IMR-90 (cell line): ENCODE results near the gene CILP. TPM values are rescaled to one million over a fixed set of nuclear protein-coding genes. Genes with fewer than 3 reads are reported as not detected.

Experiments used
- ATAC-seq: fragments of 200-7000 bp; cut with Tn5 transposase; 2 replicates; pipeline ENCODE4 v1.9.1; 2020; ENCODE audit warnings: low read depth, mild to moderate bottlenecking, moderate library complexity
- BruUV-seq: library from RNA; stranded (reverse); fragments of 400-500 nt; replicated peaks from 2 replicates; lab custom pipeline; 2021; lab: Mats Ljungman, UMichigan
- CTCF ChIA-PET: fragments of 300-600 bp; formaldehyde crosslinking; extraction: SDS; loops from one replicate; lab custom pipeline; 2021; ENCODE audit warnings: antibody characterized with exemption; lab: Yijun Ruan, JAX
- POLR2A ChIA-PET: fragments of 300-600 bp; sonication (Branson Sonifier 250); formaldehyde crosslinking; loops from one replicate; lab custom pipeline; 2022; ENCODE audit warnings: antibody characterized with exemption; ENCODE audit not compliant: unreplicated experiment; lab: Charles Lee
- DNase-seq: peaks from one replicate; pipeline ENCODE4 v3.0.0; 2013
- H2AFZ ChIP-seq: replicated peaks from 2 replicates; pipeline ENCODE3; 2013; ENCODE audit warnings: low read length, mild to moderate bottlenecking; ENCODE audit not compliant: poor library complexity
- H2AK5ac ChIP-seq: 2 replicates; pipeline ENCODE4 v1.6.1; 2013; ENCODE audit warnings: low read depth, low read length, inconsistent platforms
- H2AK9ac ChIP-seq: replicated peaks from 2 replicates; pipeline ENCODE3; 2013; ENCODE audit warnings: mild to moderate bottlenecking, low read depth, low read length, moderate library complexity; ENCODE audit not compliant: poor library complexity
- H2BK120ac ChIP-seq: 2 replicates; pipeline ENCODE4 v1.6.1; 2013; ENCODE audit warnings: low read depth, low read length, inconsistent platforms
- H2BK15ac ChIP-seq: 3 replicates; pipeline ENCODE4 v1.6.1; 2013; ENCODE audit warnings: low read depth, low read length, inconsistent platforms
- H2BK20ac ChIP-seq: 2 replicates; pipeline ENCODE4 v1.6.1; 2013; ENCODE audit warnings: low read depth, mild to moderate bottlenecking, inconsistent platforms, low read length, moderate library complexity
- H2BK5ac ChIP-seq: 2 replicates; pipeline ENCODE4 v1.6.1; 2013; ENCODE audit warnings: mild to moderate bottlenecking, low read depth, low read length, inconsistent platforms; ENCODE audit not compliant: poor library complexity, severe bottlenecking
- H3K14ac ChIP-seq: replicated peaks from 2 replicates; pipeline ENCODE4 v1.6.1; 2013; ENCODE audit warnings: low read depth, low read length, inconsistent platforms
- H3K18ac ChIP-seq: 2 replicates; pipeline ENCODE4 v1.6.1; 2013; ENCODE audit warnings: low read depth, low read length, control low read depth
- H3K23ac ChIP-seq: 2 replicates; pipeline ENCODE4 v1.6.1; 2013; ENCODE audit warnings: low read depth, low read length, inconsistent platforms
- H3K27ac ChIP-seq: 2 replicates; pipeline ENCODE4 v1.5.1; 2013; ENCODE audit warnings: mild to moderate bottlenecking, control low read depth, low read length; ENCODE audit not compliant: insufficient read depth
- H3K27me3 ChIP-seq: 2 replicates; pipeline ENCODE4 v1.6.1; 2013; ENCODE audit warnings: low read length; ENCODE audit not compliant: control insufficient read depth, insufficient read depth
- H3K36me3 ChIP-seq: 2 replicates; pipeline ENCODE4 v1.6.1; 2013; ENCODE audit warnings: low read length, mixed read lengths; ENCODE audit not compliant: control insufficient read depth, insufficient read depth
- H3K4ac ChIP-seq: 2 replicates; pipeline ENCODE4 v1.6.1; 2013; ENCODE audit warnings: low read depth, low read length, inconsistent platforms
- H3K4me1 ChIP-seq: 2 replicates; pipeline ENCODE4 v1.6.1; 2013; ENCODE audit warnings: low read length, mixed read lengths; ENCODE audit not compliant: control insufficient read depth, insufficient read depth
- H3K4me2 ChIP-seq: 2 replicates; pipeline ENCODE4 v1.6.1; 2013; ENCODE audit warnings: low read depth, mild to moderate bottlenecking, control low read depth, low read length, moderate library complexity
- H3K4me3 ChIP-seq: 2 replicates; pipeline ENCODE4 v1.5.1; 2013; ENCODE audit warnings: low read depth, mild to moderate bottlenecking, control low read depth, low read length, moderate library complexity; ENCODE audit not compliant: insufficient read depth
- H3K56ac ChIP-seq: 2 replicates; pipeline ENCODE4 v1.6.1; 2013; ENCODE audit warnings: low read length, inconsistent platforms; ENCODE audit not compliant: insufficient read depth; ENCODE audit errors: extremely low read depth
- H3K79me1 ChIP-seq, 2 experiments: 2 replicates each; pipeline ENCODE4 v1.6.1; 2013; ENCODE audit warnings: low read length in 2 of 2, inconsistent platforms in 1 of 2, low read depth in 1 of 2
- H3K9ac ChIP-seq: 2 replicates; pipeline ENCODE4 v1.6.1; 2013; ENCODE audit warnings: low read depth, low read length, control low read depth
- H3K9me1 ChIP-seq: 2 replicates; pipeline ENCODE4 v1.6.1; 2013; ENCODE audit warnings: low read length, inconsistent platforms; ENCODE audit not compliant: insufficient read depth
- H3K9me3 ChIP-seq: 2 replicates; pipeline ENCODE4 v1.6.1; 2013; ENCODE audit warnings: low read length; ENCODE audit not compliant: control insufficient read depth, insufficient read depth
- H4K20me1 ChIP-seq: 2 replicates; pipeline ENCODE4 v1.6.1; 2013; ENCODE audit warnings: low read length, inconsistent platforms; ENCODE audit not compliant: insufficient read depth
- H4K5ac ChIP-seq: 2 replicates; pipeline ENCODE4 v1.6.1; 2013; ENCODE audit warnings: mild to moderate bottlenecking, low read depth, low read length, control low read depth
- H4K8ac ChIP-seq, 2 experiments: 2 replicates each; pipeline ENCODE4 v1.6.1; 2013; ENCODE audit warnings: low read depth in 2 of 2, low read length in 2 of 2, control low read depth in 1 of 2, inconsistent platforms in 1 of 2
- H4K91ac ChIP-seq: 2 replicates; pipeline ENCODE4 v1.6.1; 2013; ENCODE audit warnings: low read depth, low read length, inconsistent platforms; ENCODE audit not compliant: insufficient read depth
- CHD1 ChIP-seq: IDR thresholded peaks from 2 replicates; pipeline ENCODE4 v1.6.1; 2012; ENCODE audit warnings: low read depth, low read length, improper control_type of control experiment
- ELK1 ChIP-seq: fragments of 150-350 bp; IDR thresholded peaks from 2 replicates; pipeline ENCODE4 v1.6.1; 2016; ENCODE audit warnings: low read depth, mild to moderate bottlenecking, low read length, moderate library complexity, borderline replicate concordance
- FOS ChIP-seq: fragments of 150-350 bp; IDR thresholded peaks from 2 replicates; pipeline ENCODE4 v1.6.1; 2016; ENCODE audit warnings: low read depth, low read length
- MAZ ChIP-seq: IDR thresholded peaks from 2 replicates; pipeline ENCODE4 v1.6.1; 2012; ENCODE audit warnings: low read depth, mild to moderate bottlenecking, low read length, improper control_type of control experiment, moderate library complexity, borderline replicate concordance
- POLR2A ChIP-seq: IDR thresholded peaks from 2 replicates; pipeline ENCODE4 v1.6.1; 2012; ENCODE audit warnings: mild to moderate bottlenecking, low read depth, low read length
- RAD21 ChIP-seq: IDR thresholded peaks from 2 replicates; pipeline ENCODE4 v1.6.1; 2012; ENCODE audit warnings: low read length, improper control_type of control experiment
- RFX5 ChIP-seq: IDR thresholded peaks from 2 replicates; pipeline ENCODE4 v1.8.0; 2012; ENCODE audit warnings: low read depth, mild to moderate bottlenecking, low read length, moderate library complexity
- USF2 ChIP-seq: fragments of 150-350 bp; IDR thresholded peaks from 2 replicates; pipeline ENCODE4 v1.6.1; 2017; ENCODE audit warnings: mild to moderate bottlenecking, antibody characterized with exemption, low read length, low read depth
- WGBS, 2 experiments: methylation state at CpG; one replicate each; pipeline versions ENCODE4 v1.1.5 to v1.1.7; 2013; ENCODE audit warnings: missing lambda C conversion rate in 2 of 2; ENCODE audit not compliant: insufficient read length in 1 of 2; ENCODE audit errors: extremely low coverage in 2 of 2; 5-methylcytosine and 5-hydroxymethylcytosine counted together
- dilution Hi-C: fragments of 300-500 bp; cut with HindIII; formaldehyde crosslinking; loops from one replicate; pipeline ENCODE4 v1.14.3; 2018; ENCODE audit warnings: low sequenced_read_pairs; ENCODE audit not compliant: unreplicated experiment
- in situ Hi-C: fragments of 300-500 bp; cut with MboI; formaldehyde crosslinking; loops from 3 replicates; pipeline ENCODE4 v1.14.3; 2019; ENCODE audit warnings: low sequenced_read_pairs, inconsistent platforms, mixed read lengths
- intact Hi-C: fragments of 100-400 bp; cut with micrococcal nuclease; formaldehyde crosslinking; loops from 2 replicates; pipeline ENCODE4 v1.10.0; 2022
- polyA plus RNA-seq, 3 experiments: library from polyadenylated mRNA; depleted of rRNA; stranded (reverse); fragments of >200 nt; gene quantifications; 2 replicates each; pipeline ENCODE4 v1.2.3, GENCODE V29; 2012; ENCODE audit warnings: low replicate concordance in 1 of 3
- total RNA-seq: library from RNA; depleted of rRNA; stranded (reverse); fragments of >200 nt; gene quantifications from 2 replicates; pipeline ENCODE4 v1.2.3, GENCODE V29; 2012

CILP gene
- total and polyA plus RNA-seq, 2 of the 4 experiments (the other 2 are of a cell fraction), result under 0.01 to 0.02 TPM

GRCh38 chr15:65248511-65249255 is 37.4 kb upstream of the CILP start:
- in situ Hi-C loops (no loop called here), intact Hi-C loops (no loop called here), dilution Hi-C loops (no loop called here)
- Histone ChIP-seq H3K27ac (no peak overlapping the region), H4K91ac (no peak overlapping the region), H3K18ac (no peak overlapping the region), H4K8ac (no peak overlapping the region), H2AFZ (peak overlapping the region; percentile 59), H3K4me1 (peaks cover 8% of the 10 kb centered on the region; the same call in 1 of the 2 replicates), H3K9me1 (peaks cover 16% of the 10 kb centered on the region), H3K9ac (no peak overlapping the region), H3K4ac (no peak overlapping the region), H3K79me1 (no peaks in the 10 kb centered on the region), H2BK15ac (no peak overlapping the region), H2AK9ac (peak overlapping the region; percentile 67), H3K23ac (no peak overlapping the region), H3K9me3 (no peaks in the 10 kb centered on the region), H3K4me2 (no peak overlapping the region), H2BK20ac (no peak overlapping the region), H3K14ac (no peak overlapping the region), H2AK5ac (0 out of 2 replicates have a peak overlapping the region, but pooled peaks have one; percentile 20), H4K20me1 (no peaks in the 10 kb centered on the region), H3K27me3 (no peaks in the 10 kb centered on the region), H3K4me3 (no peak overlapping the region), H2BK5ac (no peak overlapping the region), H4K5ac (no peak overlapping the region), H3K56ac (no peak overlapping the region), H2BK120ac (no peak overlapping the region), H3K36me3 (no peaks in the 10 kb centered on the region)
- BruUV-seq, result no TSS peak
- no peak for TF ChIP-seq MAZ
- no peak for TF ChIP-seq RAD21
- no peak for TF ChIP-seq RFX5
- no peak for TF ChIP-seq CHD1
- TF ChIP-seq POLR2A, result no peak
- no peak for TF ChIP-seq USF2
- TF ChIP-seq ELK1, result no peak
- no peak for TF ChIP-seq FOS
- WGBS, 2 experiments, result 52% methylated on average over 4 of the region's 9 CpGs; no CpG with 5 or more reads in 1 of the 2 experiments
- POLR2A ChIA-PET, result no interaction called here
- CTCF ChIA-PET, result no interaction called here
- ATAC-seq (no peak), DNase-seq (no peak)
